Osteoblast (primary cell): ENCODE results near the gene TSPOAP1. TPM values are rescaled to one million over a fixed set of nuclear protein-coding genes. Genes with fewer than 3 reads are reported as not detected.
"Not testable (repeated sequence)": the region's sequence is repeated elsewhere in the genome, so short reads cannot be mapped to it uniquely, and the experiment has no call there.

Experiments
- DNase-seq: peaks from one replicate; pipeline ENCODE4 v3.0.0; 2011; ENCODE audit warnings: low spot score, mixed read lengths; ENCODE audit not compliant: insufficient read length; ENCODE audit errors: missing footprints
- H2AFZ ChIP-seq: 2 replicates; pipeline ENCODE4 v1.6.0; 2011; ENCODE audit warnings: mild to moderate bottlenecking, low read length
- H3K27ac ChIP-seq: 2 replicates; pipeline ENCODE4 v1.5.1; 2011; ENCODE audit warnings: mild to moderate bottlenecking, low read depth, low read length, moderate library complexity
- H3K27me3 ChIP-seq: 2 replicates; pipeline ENCODE4 v1.6.0; 2012; ENCODE audit warnings: mild to moderate bottlenecking, control low read depth, inconsistent platforms, low read length, moderate library complexity; ENCODE audit not compliant: insufficient read depth
- H3K36me3 ChIP-seq: 2 replicates; pipeline ENCODE4 v1.5.1; 2011; ENCODE audit warnings: mild to moderate bottlenecking, low read length, control low read depth, moderate library complexity; ENCODE audit not compliant: insufficient read depth
- H3K4me1 ChIP-seq: 2 replicates; pipeline ENCODE4 v1.5.1; 2011; ENCODE audit warnings: mild to moderate bottlenecking, low read length, control low read depth, moderate library complexity; ENCODE audit not compliant: insufficient read depth
- H3K4me2 ChIP-seq: 2 replicates; pipeline ENCODE4 v1.6.0; 2011; ENCODE audit warnings: mild to moderate bottlenecking, low read length; ENCODE audit not compliant: insufficient read depth
- H3K4me3 ChIP-seq: fragments of 200-600 bp; sonication (generic); 3 replicates; pipeline ENCODE4 v1.5.1; 2012; ENCODE audit warnings: mild to moderate bottlenecking, low read length, inconsistent platforms; ENCODE audit not compliant: insufficient read depth
- H3K79me2 ChIP-seq: 2 replicates; pipeline ENCODE4 v1.6.0; 2012; ENCODE audit warnings: mild to moderate bottlenecking, low read length, control low read depth, inconsistent platforms; ENCODE audit not compliant: insufficient read depth
- H3K9me3 ChIP-seq: 2 replicates; pipeline ENCODE4 v1.5.1; 2011; ENCODE audit warnings: low read depth, low read length, control low read depth
- H4K20me1 ChIP-seq: 2 replicates; pipeline ENCODE4 v1.6.0; 2012; ENCODE audit warnings: mild to moderate bottlenecking, low read length, control low read depth; ENCODE audit not compliant: insufficient read depth
- CTCF ChIP-seq: IDR thresholded peaks from 2 replicates; pipeline ENCODE4 v1.5.1; 2011; ENCODE audit warnings: mild to moderate bottlenecking, low read depth, low read length, moderate library complexity; ENCODE audit errors: extremely low read depth
- total RNA-seq: library from RNA; depleted of rRNA; stranded (reverse); fragments of >200 nt; gene quantifications from 2 replicates; pipeline ENCODE4 v1.2.3, GENCODE V29; 2012

The TSPOAP1 gene
- total RNA-seq, 1 donor = 4.3 TPM

GRCh38 chr17:58341861-58342475 lies 13.4 kb upstream of the TSPOAP1 start:
- Histone ChIP-seq H3K27me3 (no peaks in the 10 kb centered on the region), H3K79me2 (no peaks in the 10 kb centered on the region), H3K4me3 (no peak overlapping the region), H3K4me1 (peaks cover 25% of the 10 kb centered on the region), H3K4me2 (no peak overlapping the region), H3K36me3 (peaks cover 28% of the 10 kb centered on the region), H2AFZ (no peak overlapping the region), H3K9me3 (no peaks in the 10 kb centered on the region), H3K27ac (no peak overlapping the region), H4K20me1 (no peaks in the 10 kb centered on the region)
- DNase-seq = peak; percentile 79
- no peak for TF ChIP-seq CTCF

- not testable (repeated sequence) for H3K27ac ChIP-seq, H3K4me3 ChIP-seq, H3K79me2 ChIP-seq, H3K9me3 ChIP-seq, H3K27me3 ChIP-seq, H4K20me1 ChIP-seq, H2AFZ ChIP-seq, DNase-seq, H3K4me2 ChIP-seq
- Histone ChIP-seq H3K4me1 (peaks cover 32% of the 10 kb centered on the region), H3K36me3 (peaks cover 22% of the 10 kb centered on the region)
These were observed 12.7 kb upstream of the TSPOAP1 start for GRCh38 chr17:58341136-58341860.

GRCh38 chr17:58340405-58340876 lies 11.8 kb upstream of the TSPOAP1 start:
- Histone ChIP-seq H3K4me1 (peaks cover 36% of the 10 kb centered on the region), H3K36me3 (peaks cover 13% of the 10 kb centered on the region), H3K4me3 (no peak overlapping the region), H3K79me2 (no peaks in the 10 kb centered on the region), H3K4me2 (no peak overlapping the region), H2AFZ (no peak overlapping the region), H3K27me3 (no peaks in the 10 kb centered on the region), H4K20me1 (no peaks in the 10 kb centered on the region), H3K9me3 (no peaks in the 10 kb centered on the region), H3K27ac (no peak overlapping the region)
- no peak for TF ChIP-seq CTCF
- DNase-seq = no peak

- Histone ChIP-seq H3K9me3 (no peaks in the 10 kb centered on the region), H3K27me3 (no peaks in the 10 kb centered on the region), H4K20me1 (no peaks in the 10 kb centered on the region), H3K4me2 (peak overlapping the region; percentile 77), H3K4me1 (peaks cover 36% of the 10 kb centered on the region), H2AFZ (peak overlapping the region; percentile 79), H3K79me2 (no peaks in the 10 kb centered on the region), H3K27ac (peak overlapping the region; percentile 71), H3K4me3 (peak overlapping the region; percentile 59), H3K36me3 (peaks cover 8% of the 10 kb centered on the region)
- TF ChIP-seq CTCF = no peak
- DNase-seq = peak; percentile 52
These were observed 11.3 kb upstream of the TSPOAP1 start for GRCh38 chr17:58339755-58340404.
